DOHH2 (cell line): ENCODE results near the gene ZNF141.

Source experiments
- H3F3A ChIP-seq: fragments of 200-600 bp; sonication (generic), shearing (Covaris generic); 2 replicates; pipeline ENCODE4 v1.6.0; 2016; ENCODE audit warnings: antibody characterized with exemption, mild to moderate bottlenecking; ENCODE audit not compliant: control insufficient read depth, insufficient read depth
- H3K27ac ChIP-seq: fragments of 200-600 bp; sonication (generic); 2 replicates; pipeline ENCODE4 v1.5.1; 2014; ENCODE audit warnings: low read depth, mild to moderate bottlenecking, low read length, moderate library complexity
- H3K27me3 ChIP-seq: fragments of 200-600 bp; sonication (generic); 2 replicates; pipeline ENCODE4 v1.6.1; 2014; ENCODE audit warnings: mild to moderate bottlenecking, low read length, mixed read lengths; ENCODE audit not compliant: control insufficient read depth
- H3K36me3 ChIP-seq: fragments of 200-600 bp; sonication (generic); 2 replicates; pipeline ENCODE4 v1.6.1; 2014; ENCODE audit warnings: mild to moderate bottlenecking, low read length, moderate library complexity, mixed read lengths; ENCODE audit not compliant: control insufficient read depth
- H3K4me1 ChIP-seq: fragments of 200-600 bp; sonication (generic); 2 replicates; pipeline ENCODE4 v1.6.1; 2014; ENCODE audit warnings: mild to moderate bottlenecking, low read length, mixed read lengths; ENCODE audit not compliant: control insufficient read depth
- H3K4me2 ChIP-seq: fragments of 200-600 bp; sonication (generic); 2 replicates; pipeline ENCODE4 v1.6.0; 2014; ENCODE audit warnings: mild to moderate bottlenecking, low read length, moderate library complexity
- H3K4me3 ChIP-seq: fragments of 200-600 bp; sonication (generic); 2 replicates; pipeline ENCODE4 v1.5.1; 2014; ENCODE audit warnings: mild to moderate bottlenecking, low read length, mixed read lengths
- H3K79me2 ChIP-seq: fragments of 200-600 bp; sonication (generic); 2 replicates; pipeline ENCODE4 v1.6.1; 2014; ENCODE audit warnings: mild to moderate bottlenecking, low read length, mixed read lengths; ENCODE audit not compliant: control insufficient read depth
- H3K9me2 ChIP-seq: fragments of 200-600 bp; sonication (generic); replicated peaks from 2 replicates; pipeline ENCODE4 v1.6.1; 2014; ENCODE audit warnings: mild to moderate bottlenecking, low read length, mixed read lengths; ENCODE audit not compliant: control insufficient read depth
- H3K9me3 ChIP-seq: fragments of 200-600 bp; sonication (generic); 2 replicates; pipeline ENCODE4 v1.6.1; 2014; ENCODE audit warnings: antibody characterized with exemption, low read length, mixed read lengths; ENCODE audit not compliant: control insufficient read depth, insufficient read depth
- H4K20me1 ChIP-seq: fragments of 200-600 bp; sonication (generic); 2 replicates; pipeline ENCODE4 v1.6.0; 2014; ENCODE audit warnings: low read depth, mild to moderate bottlenecking, antibody characterized with exemption, low read length, moderate library complexity; ENCODE audit not compliant: control insufficient read depth, insufficient read depth
- CTCF ChIP-seq: fragments of 200-600 bp; sonication (generic); IDR thresholded peaks from one replicate; pipeline ENCODE4 v1.5.1; 2014; ENCODE audit warnings: antibody characterized with exemption, mild to moderate bottlenecking, low read depth, low read length; ENCODE audit not compliant: poor library complexity, severe bottlenecking
- EZH2phosphoT487 ChIP-seq: fragments of 200-600 bp; sonication (generic); IDR thresholded peaks from 2 replicates; pipeline ENCODE4 v1.6.1; 2017; ENCODE audit warnings: borderline replicate concordance, mild to moderate bottlenecking, antibody characterized with exemption, low read length, moderate library complexity, mixed read lengths

Gene ZNF141

GRCh38 chr4:309807-310206, 27.8 kb upstream of the ZNF141 start:
- Histone ChIP-seq H3K4me2 (no peak overlapping the region), H3K9me2 (no peaks in the 10 kb centered on the region), H3K36me3 (peaks cover 17% of the 10 kb centered on the region), H3K79me2 (no peaks in the 10 kb centered on the region), H4K20me1 (no peaks in the 10 kb centered on the region), H3F3A (peaks cover 10% of the 10 kb centered on the region), H3K27ac (peak overlapping the region; percentile 56), H3K4me1 (peaks cover 73% of the 10 kb centered on the region), H3K27me3 (no peaks in the 10 kb centered on the region), H3K9me3 (peaks cover 75% of the 10 kb centered on the region), H3K4me3 (no peak overlapping the region)
- TF ChIP-seq CTCF (no peak), EZH2phosphoT487 (no peak)

- H3K9me2 ChIP-seq: no peaks in the 10 kb centered on the region
- TF ChIP-seq EZH2phosphoT487 (no peak), CTCF (peak; percentile 37)
- no peaks in the 10 kb centered on the region for H3K27me3 ChIP-seq
- H3K79me2 ChIP-seq: no peaks in the 10 kb centered on the region
- H4K20me1 ChIP-seq: no peaks in the 10 kb centered on the region
- H3K36me3 ChIP-seq: peaks cover 8% of the 10 kb centered on the region; the same call in 1 of the 2 replicates
- peaks cover 47% of the 10 kb centered on the region for H3K9me3 ChIP-seq
- peak overlapping the region; percentile 62 for H3K27ac ChIP-seq
- H3F3A ChIP-seq: peaks cover 3% of the 10 kb centered on the region
- peaks cover 40% of the 10 kb centered on the region for H3K4me1 ChIP-seq
- H3K4me3 ChIP-seq: peak overlapping the region; percentile 41
- H3K4me2 ChIP-seq: peak overlapping the region; percentile 55
These were observed 23.2 kb upstream of the ZNF141 start for GRCh38 chr4:314296-314903.

DNA sequence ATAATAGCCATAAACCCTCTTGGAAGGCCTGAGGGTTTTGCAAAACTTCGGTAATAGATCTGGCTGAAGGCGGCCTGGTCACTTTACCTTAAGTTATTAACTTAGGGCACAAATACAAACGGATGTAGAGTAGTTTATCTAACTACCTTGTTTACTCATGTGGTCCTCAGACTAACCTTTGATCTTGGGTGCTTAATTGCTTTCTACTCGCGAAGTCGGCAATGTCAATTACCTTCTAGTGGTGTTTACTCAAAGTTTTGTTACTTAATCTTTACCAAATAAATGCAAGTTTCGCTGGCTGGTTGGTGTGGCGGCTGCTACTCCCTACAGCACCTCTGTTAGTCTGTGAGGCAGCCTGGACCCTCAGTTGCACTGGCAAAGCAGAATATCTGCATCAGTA, 8.9 kb upstream of the ZNF141 start:
- H3K27ac ChIP-seq: no peak overlapping the region
- peaks cover 20% of the 10 kb centered on the region; the same call in 1 of the 2 replicates for H3K9me3 ChIP-seq

More for the DNA sequence above, 8.9 kb upstream of the ZNF141 start:
- peaks cover 7% of the 10 kb centered on the region for H3K4me1 ChIP-seq
- H3K79me2 ChIP-seq: no peaks in the 10 kb centered on the region
- H4K20me1 ChIP-seq: no peaks in the 10 kb centered on the region
- TF ChIP-seq EZH2phosphoT487 (no peak), CTCF (no peak)
- H3K4me3 ChIP-seq: no peak overlapping the region
- H3K9me2 ChIP-seq: no peaks in the 10 kb centered on the region
- no peaks in the 10 kb centered on the region for H3F3A ChIP-seq
- H3K27me3 ChIP-seq: no peaks in the 10 kb centered on the region
- H3K36me3 ChIP-seq: no peaks in the 10 kb centered on the region
- H3K4me2 ChIP-seq: no peak overlapping the region
